K562 (cell line): Measurements from ENCODE around the gene DBNDD1. TPM values are rescaled to one million over a fixed set of nuclear protein-coding genes. Genes with fewer than 3 reads are reported as not detected.
A peak's percentile ranks its signal among the peaks of the same experiment; 100 is the strongest.

Source experiments
- ATF7 ChIP-seq: fragments of 450-650 bp; IDR thresholded peaks from 2 replicates; pipeline ENCODE4 v1.7.1; 2014; ENCODE audit warnings: mild to moderate bottlenecking, moderate library complexity
- CCNT2 ChIP-seq: IDR thresholded peaks from 2 replicates; pipeline ENCODE4 v1.6.1; 2011; ENCODE audit warnings: borderline replicate concordance, low read depth, mild to moderate bottlenecking, moderate library complexity, mixed read lengths, low read length; ENCODE audit not compliant: insufficient read length; ENCODE audit errors: extremely low read depth
- GTF2E2 ChIP-seq: fragments of 200-800 bp; sonication (Bioruptor generic); IDR thresholded peaks from 2 replicates; pipeline ENCODE4 v1.6.1; 2016; ENCODE audit warnings: missing genetic modification characterization, missing compliant biosample characterization
- HCFC1 ChIP-seq: IDR thresholded peaks from 2 replicates; pipeline ENCODE4 v1.6.1; 2012; ENCODE audit warnings: low read depth, low read length, improper control_type of control experiment
- HLTF ChIP-seq: fragments of 450-650 bp; IDR thresholded peaks from 2 replicates; pipeline ENCODE4 v1.6.1; 2016
- KLF10 ChIP-seq: fragments of 250-450 bp; sonication (Bioruptor Pico); IDR thresholded peaks from 2 replicates; pipeline ENCODE4 v1.6.1; 2021; ENCODE audit warnings: matching md5 sums
- MAZ ChIP-seq, 2 experiments: fragments of 450-650 bp in 1 of 2; sonication (generic) in 1 of 2; formaldehyde crosslinking; IDR thresholded peaks in 1 of 2; conservative IDR thresholded peaks in 1 of 2; 2 replicates each; pipeline versions ENCODE4 v1.4.0 to v1.5.0; 2020; ENCODE audit warnings: mild to moderate bottlenecking in 1 of 2, missing genetic modification reagents in 1 of 2
- MEF2A ChIP-seq: IDR thresholded peaks from 2 replicates; pipeline ENCODE4 v1.6.1; 2011; ENCODE audit warnings: low read depth, mild to moderate bottlenecking, low read length, moderate library complexity; ENCODE audit not compliant: control insufficient read depth
- PML ChIP-seq: IDR thresholded peaks from 2 replicates; pipeline ENCODE4 v1.6.1; 2012; ENCODE audit warnings: low read length, inconsistent platforms
- POLR2A ChIP-seq: fragments of 450-650 bp; conservative IDR thresholded peaks from 2 replicates; pipeline ENCODE4 v1.6.1; 2016
- POLR2G ChIP-seq: fragments of 200-400 bp; formaldehyde crosslinking; IDR thresholded peaks from 2 replicates; pipeline ENCODE4 v1.6.1; 2017; ENCODE audit warnings: low read depth, mild to moderate bottlenecking, antibody characterized with exemption, low read length, moderate library complexity
- PRPF4 ChIP-seq: fragments of 200-400 bp; formaldehyde crosslinking; IDR thresholded peaks from one replicate; pipeline ENCODE4 v1.6.1; 2017; ENCODE audit warnings: low read length, low read depth, mild to moderate bottlenecking; ENCODE audit not compliant: insufficient read depth, poor library complexity, severe bottlenecking
- RBFOX2 ChIP-seq: fragments of 200-400 bp; formaldehyde crosslinking; IDR thresholded peaks from 2 replicates; pipeline ENCODE4 v1.6.1; 2017; ENCODE audit warnings: low read depth, mild to moderate bottlenecking, low read length, moderate library complexity
- SIN3A ChIP-seq, 2 experiments: fragments of 150-350 bp in 1 of 2; IDR thresholded peaks; 2 replicates each; pipeline ENCODE4 v1.6.1; 2011 to 2016; ENCODE audit warnings: borderline replicate concordance in 2 of 2, low read depth in 2 of 2, low read length in 2 of 2, mild to moderate bottlenecking in 2 of 2, moderate library complexity in 2 of 2; ENCODE audit not compliant: control insufficient read depth in 1 of 2
- SMAD1 ChIP-seq: fragments of 150-350 bp; IDR thresholded peaks from 2 replicates; pipeline ENCODE4 v1.6.1; 2014; ENCODE audit warnings: low read length, low read depth; ENCODE audit not compliant: partially characterized antibody
- SRSF3 ChIP-seq: fragments of 200-400 bp; formaldehyde crosslinking; IDR thresholded peaks from 2 replicates; pipeline ENCODE4 v1.6.1; 2016; ENCODE audit warnings: mild to moderate bottlenecking, low read length, moderate library complexity; ENCODE audit not compliant: insufficient read depth
- ZBTB11 ChIP-seq, 3 experiments: fragments of 200-800 bp in 1 of 3; fragments of 250-450 bp in 1 of 3; fragments of 450-650 bp in 1 of 3; sonication (Bioruptor Pico) in 1 of 3; sonication (Bioruptor generic) in 1 of 3; formaldehyde crosslinking in 1 of 3; IDR thresholded peaks; 2 replicates each; pipeline versions ENCODE4 v1.6.1 to v1.8.0; 2016 to 2022; ENCODE audit warnings: mild to moderate bottlenecking in 2 of 3, missing genetic modification characterization in 2 of 3, missing compliant biosample characterization in 1 of 3, moderate library complexity in 1 of 3
- ZNF263 ChIP-seq: sonication (generic); formaldehyde crosslinking; IDR thresholded peaks from 2 replicates; pipeline ENCODE4 v1.8.0; 2022; ENCODE audit warnings: mild to moderate bottlenecking, missing genetic modification reagents, borderline replicate concordance
- ZNF57 ChIP-seq: fragments of 450-650 bp; formaldehyde crosslinking; IDR thresholded peaks from 2 replicates; pipeline ENCODE4 v1.4.0; 2020; ENCODE audit warnings: mild to moderate bottlenecking, moderate library complexity
- polyA plus RNA-seq, 8 experiments: library from polyadenylated mRNA; depleted of rRNA in 4 of 8; stranded (reverse) in 5 of 8; unstranded in 3 of 8; fragments of >200 nt; fragmentation: Nextera tagmentation in 2 of 8; fragmentation: Illumina TruSeq in 1 of 8; extraction: Ambion mirVana in 2 of 8; extraction: Trizol in 1 of 8; gene quantifications; 2 replicates each; pipeline versions ENCODE4 v1.2.1 to v1.2.3, GENCODE V29; 2011 to 2014; ENCODE audit warnings: inconsistent platforms in 1 of 8, missing spikeins in 1 of 8
- total RNA-seq, 7 experiments: library from RNA; depleted of rRNA in 6 of 7; stranded (reverse); fragments of >200 nt in 6 of 7; fragmentation: Illumina TruSeq in 2 of 7; extraction: Trizol in 2 of 7; gene quantifications; 2 replicates each; pipeline versions ENCODE4 v1.2.1 to v1.2.3, GENCODE V29; 2011 to 2021; ENCODE audit warnings: low replicate concordance in 1 of 7
- TF ChIP-seq, protein P1 (sequence below): sonication (generic); formaldehyde crosslinking; IDR thresholded peaks from 2 replicates; pipeline ENCODE4 v1.8.1; 2023; ENCODE audit warnings: mild to moderate bottlenecking, missing genetic modification reagents
- TF ChIP-seq, protein P2 (sequence below): fragments of 450-650 bp; IDR thresholded peaks from one replicate; pipeline ENCODE4 v1.6.1; 2018; ENCODE audit warnings: mild to moderate bottlenecking, moderate library complexity; ENCODE audit not compliant: partially characterized antibody

The DBNDD1 gene
- total and polyA plus RNA-seq, 9 of the 15 experiments (the other 6 are each of a cell fraction or from before 2014, with no cell fraction given), result 0.55 to 13.0 (median 5.8) TPM

DNA sequence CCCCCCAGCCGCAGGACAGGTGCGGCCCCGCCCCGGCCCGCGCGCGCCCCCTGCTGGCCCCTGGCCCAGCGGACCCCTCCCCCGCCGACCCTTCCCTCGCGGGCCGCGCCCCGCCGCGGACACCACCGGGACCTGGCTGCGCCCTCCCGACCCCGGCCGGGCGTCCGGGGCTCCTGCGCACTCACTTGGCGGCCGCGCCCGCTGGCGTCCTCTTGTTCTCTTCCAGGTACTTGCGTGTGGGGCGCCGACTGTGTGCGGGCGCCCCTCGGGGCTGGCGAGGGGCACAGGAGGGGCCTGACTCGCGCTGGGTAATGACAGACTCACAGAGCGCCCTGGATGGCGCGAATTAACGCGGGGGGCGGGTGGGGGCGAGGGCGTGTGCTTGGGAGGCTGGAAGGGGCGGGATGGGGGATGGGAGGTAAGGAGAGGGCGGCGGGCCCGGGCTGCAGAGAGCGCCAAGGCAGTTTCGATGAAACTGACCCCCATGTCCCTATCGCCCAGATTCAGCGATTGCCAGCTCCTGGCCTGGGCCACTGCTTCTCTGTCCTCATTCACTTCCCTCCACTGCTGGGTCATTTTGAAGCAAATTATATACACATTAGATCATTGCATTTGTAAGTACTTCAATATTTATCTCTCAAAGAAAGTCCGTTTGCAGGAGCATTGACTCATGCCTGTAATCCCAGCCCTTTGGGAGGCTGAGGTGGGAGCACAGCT lies 445 bp upstream of the DBNDD1 start (continued):
- TF ChIP-seq PML (no peak), SIN3A (IDR thresholded peaks at IDR 0.05; ENCODE audit: borderline replicate concordance in 2 of 2, control insufficient read depth in 1 of 2, low read depth in 2 of 2, low read length in 2 of 2) (peak in 1 of 2 experiments; percentile 38; a peak in 1 of 4 replicates), SRSF3 (no peak), RBFOX2 (peak; percentile 76), ATF7 (peak; percentile 12; the same call in 1 of the 2 replicates), PRPF4 (no peak), KLF10 (CRISPR knock-in tag) (no peak), POLR2G (peak; percentile 81), SMAD1 (no peak), HCFC1 (peak; percentile 4; the same call in 1 of the 2 replicates), POLR2A (0 out of 2 replicates have a peak, but pooled peaks have one; percentile 18), GTF2E2 (tag) (no peak), CCNT2 (peak; percentile 52), HLTF (no peak), MAZ (CRISPR knock-in tag; conservative IDR thresholded peaks at IDR 0.05 in 1 of 2, IDR thresholded peaks at IDR 0.05 in 1 of 2) (peak in 1 of 2 experiments; percentile 66; a peak in 1 of 4 replicates), MEF2A (no peak), ZBTB11 (CRISPR knock-in tag; IDR thresholded peaks at IDR 0.05) (no peak), ZNF263 (CRISPR knock-in tag) (peak; percentile 87), ZNF57 (CRISPR knock-in tag) (no peak)
- TF ChIP-seq, protein P1, sequence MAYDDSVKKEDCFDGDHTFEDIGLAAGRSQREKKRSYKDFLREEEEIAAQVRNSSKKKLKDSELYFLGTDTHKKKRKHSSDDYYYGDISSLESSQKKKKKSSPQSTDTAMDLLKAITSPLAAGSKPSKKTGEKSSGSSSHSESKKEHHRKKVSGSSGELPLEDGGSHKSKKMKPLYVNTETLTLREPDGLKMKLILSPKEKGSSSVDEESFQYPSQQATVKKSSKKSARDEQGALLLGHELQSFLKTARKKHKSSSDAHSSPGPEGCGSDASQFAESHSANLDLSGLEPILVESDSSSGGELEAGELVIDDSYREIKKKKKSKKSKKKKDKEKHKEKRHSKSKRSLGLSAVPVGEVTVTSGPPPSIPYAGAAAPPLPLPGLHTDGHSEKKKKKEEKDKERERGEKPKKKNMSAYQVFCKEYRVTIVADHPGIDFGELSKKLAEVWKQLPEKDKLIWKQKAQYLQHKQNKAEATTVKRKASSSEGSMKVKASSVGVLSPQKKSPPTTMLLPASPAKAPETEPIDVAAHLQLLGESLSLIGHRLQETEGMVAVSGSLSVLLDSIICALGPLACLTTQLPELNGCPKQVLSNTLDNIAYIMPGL, result 0 out of 2 replicates have a peak, but pooled peaks have one; percentile 71
- TF ChIP-seq, protein P2, sequence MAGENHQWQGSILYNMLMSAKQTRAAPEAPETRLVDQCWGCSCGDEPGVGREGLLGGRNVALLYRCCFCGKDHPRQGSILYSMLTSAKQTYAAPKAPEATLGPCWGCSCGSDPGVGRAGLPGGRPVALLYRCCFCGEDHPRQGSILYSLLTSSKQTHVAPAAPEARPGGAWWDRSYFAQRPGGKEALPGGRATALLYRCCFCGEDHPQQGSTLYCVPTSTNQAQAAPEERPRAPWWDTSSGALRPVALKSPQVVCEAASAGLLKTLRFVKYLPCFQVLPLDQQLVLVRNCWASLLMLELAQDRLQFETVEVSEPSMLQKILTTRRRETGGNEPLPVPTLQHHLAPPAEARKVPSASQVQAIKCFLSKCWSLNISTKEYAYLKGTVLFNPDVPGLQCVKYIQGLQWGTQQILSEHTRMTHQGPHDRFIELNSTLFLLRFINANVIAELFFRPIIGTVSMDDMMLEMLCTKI, result no peak
